Endodermal cell (in vitro differentiated cells): Measurements from ENCODE around the gene MRPS22. TPM values are rescaled to one million over a fixed set of nuclear protein-coding genes. Genes with fewer than 3 reads are reported as not detected.

Source experiments
- DNase-seq: peaks from one replicate; pipeline ENCODE4 v3.0.0-alpha.2; 2017
- H3K27ac ChIP-seq: 2 replicates; pipeline ENCODE4 v1.5.1; 2013; ENCODE audit warnings: mild to moderate bottlenecking, low read depth, low read length, moderate library complexity
- H3K27me3 ChIP-seq: 2 replicates; pipeline ENCODE4 v1.6.1; 2013; ENCODE audit warnings: mild to moderate bottlenecking, low read length, moderate library complexity; ENCODE audit not compliant: insufficient read depth, control insufficient read depth, poor library complexity, severe bottlenecking
- H3K36me3 ChIP-seq: 2 replicates; pipeline ENCODE4 v1.7.0; 2013; ENCODE audit warnings: mild to moderate bottlenecking, low read length, moderate library complexity; ENCODE audit not compliant: control insufficient read depth, insufficient read depth
- H3K4me1 ChIP-seq: one replicate; pipeline ENCODE4 v1.7.0; 2013; ENCODE audit warnings: low read length; ENCODE audit not compliant: control insufficient read depth, insufficient read depth
- H3K4me3 ChIP-seq: 2 replicates; pipeline ENCODE4 v1.5.1; 2013; ENCODE audit warnings: mild to moderate bottlenecking, low read length, moderate library complexity
- H3K9ac ChIP-seq: 2 replicates; pipeline ENCODE4 v1.6.1; 2013; ENCODE audit warnings: mild to moderate bottlenecking, low read length, moderate library complexity; ENCODE audit not compliant: poor library complexity, severe bottlenecking; ENCODE audit errors: extremely low read depth
- H3K9me3 ChIP-seq: 2 replicates; pipeline ENCODE4 v1.6.1; 2013; ENCODE audit warnings: mild to moderate bottlenecking, low read length, moderate library complexity; ENCODE audit not compliant: control insufficient read depth
- H3K27ac Mint-ChIP-seq: 2 replicates; pipeline ENCODE4 v1.8.0; 2020; ENCODE audit warnings: mixed read lengths
- H3K27me3 Mint-ChIP-seq: 2 replicates; pipeline ENCODE4 v1.8.0; 2021; ENCODE audit warnings: mild to moderate bottlenecking, mixed read lengths; ENCODE audit not compliant: insufficient read depth
- H3K36me3 Mint-ChIP-seq: 2 replicates; pipeline ENCODE4 v1.8.0; 2020; ENCODE audit warnings: low read depth, mixed read lengths
- H3K4me1 Mint-ChIP-seq: 2 replicates; pipeline ENCODE4 v1.8.0; 2020; ENCODE audit warnings: mixed read lengths
- H3K4me3 Mint-ChIP-seq: 2 replicates; pipeline ENCODE4 v1.8.0; 2020; ENCODE audit warnings: mild to moderate bottlenecking, moderate library complexity, mixed read lengths
- H3K9me3 Mint-ChIP-seq: 2 replicates; pipeline ENCODE4 v1.8.0; 2020; ENCODE audit warnings: mild to moderate bottlenecking, mixed read lengths
- CTCF ChIP-seq: fragments of 200-600 bp; sonication (generic); conservative IDR thresholded peaks from 2 replicates; pipeline ENCODE4 v1.5.0; 2021; ENCODE audit warnings: antibody characterized with exemption, mild to moderate bottlenecking
- WGBS, 2 experiments: methylation state at CpG; one replicate each; pipeline versions ENCODE4 v1.1.5 to v1.1.7; 2013; ENCODE audit warnings: missing lambda C conversion rate in 2 of 2, mixed read lengths in 1 of 2; ENCODE audit not compliant: insufficient coverage in 1 of 2, insufficient read length in 1 of 2; 5-methylcytosine and 5-hydroxymethylcytosine counted together
- total RNA-seq, 2 donors: library from RNA; stranded (reverse); fragmentation: NEBNext Ultra II Directional in 1 of 2; extraction: Animal tissue kit (Norgen Biotek cat#: 25700) in 1 of 2; gene quantifications; 2 replicates in 1 of 2; 3 replicates in 1 of 2; pipeline ENCODE4 v1.2.1, GENCODE V29; 2021

MRPS22 gene
- total RNA-seq, 2 donors from 2014 or later = 34.8 to 38.7 TPM

- Histone ChIP-seq H3K9ac (no peak overlapping the region), H3K4me3 (no peak overlapping the region), H3K36me3 (no peaks in the 10 kb centered on the region), H3K4me1 (peaks cover 3% of the 10 kb centered on the region), H3K27ac (no peak overlapping the region), H3K27me3 (no peaks in the 10 kb centered on the region), H3K9me3 (peaks cover 17% of the 10 kb centered on the region)
- Mint-ChIP-seq H3K36me3 (no peaks in the 10 kb centered on the region), H3K9me3 (peaks cover 6% of the 10 kb centered on the region), H3K4me3 (no peak overlapping the region), H3K27me3 (peaks cover 1% of the 10 kb centered on the region), H3K4me1 (peaks cover 11% of the 10 kb centered on the region), H3K27ac (no peak overlapping the region)
- 79 to 92% methylated on average over 5 to 12 of the region's 12 CpGs for WGBS, 2 experiments
- DNase-seq = no peak
- TF ChIP-seq CTCF = no peak
Measured at GRCh38 chr3:139302084-139302800, 41.6 kb upstream of the MRPS22 start.

GRCh38 chr3:139302801-139303113, 41.1 kb upstream of the MRPS22 start:
- H3K4me3 Mint-ChIP-seq = no peak overlapping the region
- Histone ChIP-seq H3K27me3 (no peaks in the 10 kb centered on the region), H3K27ac (no peak overlapping the region), H3K4me3 (no peak overlapping the region), H3K9me3 (peaks cover 13% of the 10 kb centered on the region), H3K9ac (no peak overlapping the region), H3K36me3 (no peaks in the 10 kb centered on the region), H3K4me1 (peaks cover 3% of the 10 kb centered on the region)
- WGBS, 2 experiments = 86 to 96% methylated on average over 1 to 4 of the region's 4 CpGs
- H3K36me3 Mint-ChIP-seq = no peaks in the 10 kb centered on the region
- H3K27me3 Mint-ChIP-seq = no peaks in the 10 kb centered on the region
- H3K27ac Mint-ChIP-seq = no peak overlapping the region
- TF ChIP-seq CTCF = no peak
- DNase-seq = no peak
- H3K9me3 Mint-ChIP-seq = peaks cover 6% of the 10 kb centered on the region
- peaks cover 11% of the 10 kb centered on the region for H3K4me1 Mint-ChIP-seq

DNA sequence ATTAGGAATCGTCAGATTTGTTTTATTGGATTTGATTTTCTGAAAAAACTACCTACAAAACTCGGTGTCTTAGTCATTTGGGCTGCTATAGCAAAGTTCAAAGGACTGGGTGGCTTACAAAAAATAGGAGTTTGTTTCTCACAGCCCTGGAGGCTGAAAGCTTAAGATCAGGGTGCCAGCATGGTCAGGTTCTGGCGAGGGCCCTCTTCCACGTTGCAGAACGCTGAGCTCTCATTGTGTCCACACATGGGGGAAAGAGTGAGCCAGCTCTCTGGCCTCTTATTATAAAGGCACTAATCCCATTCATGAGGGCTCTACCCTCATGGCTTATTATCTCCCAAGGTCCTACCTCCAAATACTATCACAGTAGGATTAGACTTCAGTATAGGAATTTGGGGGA, 40.6 kb upstream of the MRPS22 start:
- Histone ChIP-seq H3K4me1 (peaks cover 3% of the 10 kb centered on the region), H3K27ac (no peak overlapping the region), H3K9ac (no peak overlapping the region), H3K27me3 (no peaks in the 10 kb centered on the region), H3K36me3 (no peaks in the 10 kb centered on the region), H3K9me3 (peaks cover 8% of the 10 kb centered on the region), H3K4me3 (no peak overlapping the region)
- TF ChIP-seq CTCF = no peak
- WGBS, 2 experiments = 93 to 94% methylated on average over 4 to 5 of the region's 5 CpGs
- Mint-ChIP-seq H3K27ac (no peak overlapping the region), H3K36me3 (no peaks in the 10 kb centered on the region), H3K4me3 (no peak overlapping the region), H3K4me1 (peaks cover 11% of the 10 kb centered on the region), H3K9me3 (peaks cover 6% of the 10 kb centered on the region), H3K27me3 (no peaks in the 10 kb centered on the region)
- no peak for DNase-seq
